Effector memory CD4-positive, alpha-beta T cell (primary cell): Measurements from ENCODE around the gene NCBP2L.

Source experiments
- DNase-seq, 3 donors: peaks; one replicate each; pipeline ENCODE4 v3.0.0-alpha.2; 2020
- H3K27ac ChIP-seq: 2 replicates; pipeline ENCODE4 v1.7.0; 2013; ENCODE audit warnings: mild to moderate bottlenecking, low read length, moderate library complexity; ENCODE audit not compliant: insufficient read depth, poor library complexity, severe bottlenecking
- H3K27me3 ChIP-seq: replicated peaks from 2 replicates; pipeline ENCODE4 v1.7.0; 2013; ENCODE audit warnings: mild to moderate bottlenecking, low read length; ENCODE audit not compliant: insufficient read depth, control insufficient read depth, poor library complexity, severe bottlenecking
- H3K36me3 ChIP-seq: 2 replicates; pipeline ENCODE4 v1.7.0; 2013; ENCODE audit warnings: mild to moderate bottlenecking, low read length, moderate library complexity; ENCODE audit not compliant: control insufficient read depth, insufficient read depth
- H3K4me1 ChIP-seq: 2 replicates; pipeline ENCODE4 v1.7.0; 2013; ENCODE audit warnings: low read length, mild to moderate bottlenecking; ENCODE audit not compliant: control insufficient read depth, insufficient read depth, poor library complexity, severe bottlenecking
- H3K4me3 ChIP-seq: 2 replicates; pipeline ENCODE4 v1.7.0; 2013; ENCODE audit warnings: low read length, low read depth, mild to moderate bottlenecking; ENCODE audit not compliant: insufficient read depth, poor library complexity, severe bottlenecking
- H3K9me3 ChIP-seq: 2 replicates; pipeline ENCODE4 v1.7.0; 2013; ENCODE audit warnings: mild to moderate bottlenecking, low read length, moderate library complexity; ENCODE audit not compliant: control insufficient read depth
- total RNA-seq, 3 donors: gene quantifications; one replicate each; lab custom pipeline; 2026; lab: John Stamatoyannopoulos, UW

Gene NCBP2L
- 0 to 0.19 (median 0) reads per million in 3 donors for total RNA-seq

DNA sequence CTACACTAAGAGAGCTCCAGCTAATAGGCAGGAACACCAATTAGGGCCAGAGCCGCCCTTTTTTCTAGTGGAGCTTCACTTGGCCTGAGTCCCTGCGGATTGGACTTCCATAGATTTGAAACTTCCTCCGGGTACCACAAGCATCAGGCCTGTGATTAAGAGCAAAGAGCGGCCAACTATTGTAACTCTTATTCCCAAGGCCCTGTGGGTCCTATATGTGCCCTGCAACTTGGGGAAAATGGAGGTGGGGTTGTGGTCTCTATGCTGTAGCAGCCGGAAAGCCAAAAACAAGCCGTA, at the start of gene NCBP2L:
Gene NCBP2L (plus strand): TSS at position 198 of the 297 bp plus-strand sequence. CDS start 16,488 bp downstream, outside the sequence.
- Histone ChIP-seq H3K9me3 (no peaks in the 10 kb centered on the region), H3K27ac (peak within 1 kb of the TSS; percentile 49), H3K36me3 (no peaks in the 10 kb centered on the region), H3K4me3 (peak within 1 kb of the TSS; percentile 49), H3K27me3 (no peaks in the 10 kb centered on the region), H3K4me1 (no peaks in the 10 kb centered on the region)
- no peak for DNase-seq

DNA sequence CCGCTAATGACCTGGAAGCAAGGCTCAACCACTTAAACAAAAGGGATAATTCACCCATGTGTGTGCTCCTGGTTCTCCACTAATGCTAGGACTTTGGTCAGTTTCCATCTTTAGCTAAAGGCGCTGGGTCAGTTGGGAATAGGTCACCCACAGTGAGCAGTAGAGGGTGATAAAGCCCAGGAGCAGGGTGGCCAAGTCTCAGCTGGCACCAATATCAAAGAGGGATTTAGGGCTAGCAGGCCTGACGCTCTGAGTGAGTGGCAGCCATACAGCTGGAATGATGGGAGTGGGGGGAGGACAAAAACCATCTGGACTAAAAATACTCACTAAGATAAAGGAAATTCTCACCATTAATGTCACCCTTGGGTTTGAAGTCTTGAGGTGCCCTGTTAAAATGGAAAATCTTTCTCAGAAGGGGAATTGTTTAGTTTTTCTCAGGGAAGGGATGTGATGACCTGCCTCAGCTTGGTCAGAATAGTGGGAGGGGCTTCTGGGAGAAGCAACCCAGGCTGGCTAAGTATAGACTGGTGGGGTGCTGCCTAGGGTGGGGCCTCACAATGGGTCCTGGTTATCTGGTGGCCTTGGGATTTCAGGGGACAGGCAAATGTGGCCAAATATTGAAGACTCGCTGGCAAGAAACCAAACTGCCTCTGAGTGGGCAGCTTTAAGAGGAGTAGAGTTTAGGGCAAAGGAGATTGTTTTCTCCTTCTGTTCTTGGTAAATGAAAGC, 49.0 kb upstream of the NCBP2L start:
- Histone ChIP-seq H3K27ac (no peak overlapping the region), H3K27me3 (no peaks in the 10 kb centered on the region), H3K36me3 (no peaks in the 10 kb centered on the region), H3K4me3 (no peak overlapping the region), H3K9me3 (no peaks in the 10 kb centered on the region), H3K4me1 (no peaks in the 10 kb centered on the region)
- DNase-seq: no peak

GRCh38 chrX:107729558-107730297, 47.8 kb upstream of the NCBP2L start:
- DNase-seq: no peak
- Histone ChIP-seq H3K4me1 (no peaks in the 10 kb centered on the region), H3K27me3 (no peaks in the 10 kb centered on the region), H3K9me3 (no peaks in the 10 kb centered on the region), H3K36me3 (no peaks in the 10 kb centered on the region), H3K4me3 (no peak overlapping the region), H3K27ac (no peak overlapping the region)

- Histone ChIP-seq H3K27ac (no peak overlapping the region), H3K4me1 (no peaks in the 10 kb centered on the region), H3K9me3 (no peaks in the 10 kb centered on the region), H3K27me3 (no peaks in the 10 kb centered on the region), H3K4me3 (no peak overlapping the region), H3K36me3 (no peaks in the 10 kb centered on the region)
- DNase-seq: no peak
Observed at GRCh38 chrX:107730298-107730655, 47.3 kb upstream of the NCBP2L start.

GRCh38 chrX:107730991-107731766, 46.4 kb upstream of the NCBP2L start:
- Histone ChIP-seq H3K36me3 (no peaks in the 10 kb centered on the region), H3K9me3 (no peaks in the 10 kb centered on the region), H3K27me3 (no peaks in the 10 kb centered on the region), H3K27ac (no peak overlapping the region), H3K4me3 (no peak overlapping the region), H3K4me1 (no peaks in the 10 kb centered on the region)
- no peak for DNase-seq

DNA sequence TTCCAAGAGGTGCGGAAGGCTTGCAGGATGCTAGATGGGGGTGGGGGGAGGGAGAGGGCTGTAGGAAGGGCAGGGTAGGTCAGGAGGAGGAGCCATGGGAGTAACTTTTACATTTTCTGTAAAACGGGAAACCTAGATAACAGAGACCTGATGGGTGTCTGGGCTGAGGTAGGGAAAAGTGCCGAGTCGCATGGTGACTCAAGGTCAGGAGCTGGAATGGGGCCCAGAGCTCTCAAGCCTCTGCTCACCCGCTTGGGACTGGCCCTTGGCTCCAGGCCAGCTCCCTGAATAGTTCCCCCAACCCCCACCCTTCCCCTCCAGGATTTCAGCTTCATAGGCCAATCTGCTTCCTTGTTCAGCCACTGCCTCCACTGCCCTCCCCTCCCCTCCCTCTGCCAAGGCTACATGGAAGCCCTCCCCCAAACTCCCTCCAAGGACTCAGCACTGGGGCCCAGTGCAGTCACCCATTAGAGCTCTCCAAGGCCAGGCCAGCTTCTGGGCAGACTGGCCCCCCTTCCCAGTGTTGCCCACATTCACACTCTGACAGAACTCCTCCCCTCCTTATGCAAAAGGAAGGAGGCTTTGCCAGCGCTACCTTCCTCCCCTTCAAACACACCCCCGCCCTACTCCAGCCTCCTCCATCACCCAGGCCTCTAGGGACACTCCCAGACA, 45.6 kb upstream of the NCBP2L start:
- Histone ChIP-seq H3K36me3 (no peaks in the 10 kb centered on the region), H3K27me3 (no peaks in the 10 kb centered on the region), H3K4me3 (no peak overlapping the region), H3K4me1 (no peaks in the 10 kb centered on the region), H3K27ac (no peak overlapping the region), H3K9me3 (no peaks in the 10 kb centered on the region)
- no peak for DNase-seq

- H3K4me3 ChIP-seq: no peak overlapping the region
Observed at GRCh38 chrX:107733686-107734085, 43.8 kb upstream of the NCBP2L start.

GRCh38 chrX:107734646-107735045, 42.9 kb upstream of the NCBP2L start:
- Histone ChIP-seq H3K9me3 (no peaks in the 10 kb centered on the region), H3K4me1 (no peaks in the 10 kb centered on the region), H3K27ac (no peak overlapping the region), H3K36me3 (no peaks in the 10 kb centered on the region), H3K27me3 (no peaks in the 10 kb centered on the region), H3K4me3 (no peak overlapping the region)
- DNase-seq: no peak

More at GRCh38 chrX:107733686-107734085, 43.8 kb upstream of the NCBP2L start:
- no peaks in the 10 kb centered on the region for H3K4me1 ChIP-seq
- no peaks in the 10 kb centered on the region for H3K9me3 ChIP-seq
- DNase-seq: no peak
- H3K27me3 ChIP-seq: no peaks in the 10 kb centered on the region
- H3K27ac ChIP-seq: no peak overlapping the region
- H3K36me3 ChIP-seq: no peaks in the 10 kb centered on the region

GRCh38 chrX:107736781-107737531, 40.6 kb upstream of the NCBP2L start:
- Histone ChIP-seq H3K27me3 (no peaks in the 10 kb centered on the region), H3K9me3 (no peaks in the 10 kb centered on the region), H3K4me1 (peaks cover 19% of the 10 kb centered on the region), H3K4me3 (no peak overlapping the region), H3K27ac (no peak overlapping the region), H3K36me3 (no peaks in the 10 kb centered on the region)
- no peak for DNase-seq
